Body of pancreas (tissue), 4 donors: ENCODE results near the gene GNG14. TPM values are rescaled to one million over a fixed set of nuclear protein-coding genes. Genes with fewer than 3 reads are reported as not detected.
"Not testable (repeated sequence)": the region's sequence is repeated elsewhere in the genome, so short reads cannot be mapped to it uniquely, and the experiment has no call there.

Experiments
- ATAC-seq: fragments of 150-250 bp; one replicate; pipeline ENCODE4 v1.9.1; 2016
- DNase-seq, 4 donors: peaks; one replicate each; pipeline ENCODE4 v3.0.0-alpha.2; 2019
- H3K27ac ChIP-seq, 4 donors: fragments of 200-600 bp; sonication (generic); 1 replicate in 3 of 4; 2 replicates in 1 of 4; pipeline versions ENCODE4 v1.5.1 to v1.6.1; 2016 to 2019; ENCODE audit warnings: mild to moderate bottlenecking in 1 of 4, mixed read lengths in 1 of 4, moderate library complexity in 1 of 4
- H3K27me3 ChIP-seq, 2 donors: fragments of 200-600 bp; sonication (generic); one replicate each; pipeline ENCODE4 v1.6.0; 2016; ENCODE audit warnings: mild to moderate bottlenecking in 1 of 2
- H3K36me3 ChIP-seq, 2 donors: fragments of 200-600 bp; sonication (generic); replicated peaks in 1 of 2; 2 replicates each; pipeline ENCODE4 v1.5.1; 2016; ENCODE audit warnings: low read depth in 2 of 2; ENCODE audit not compliant: insufficient read depth in 1 of 2
- H3K4me1 ChIP-seq: fragments of 200-600 bp; sonication (generic); one replicate; pipeline ENCODE4 v1.6.0; 2016
- H3K4me3 ChIP-seq, 2 donors: fragments of 200-600 bp; sonication (generic); 1 replicate in 1 of 2; 2 replicates in 1 of 2; pipeline ENCODE4 v1.5.1; 2016 to 2019
- H3K9me3 ChIP-seq, 3 donors: fragments of 200-600 bp; sonication (generic); 1 replicate in 2 of 3; 2 replicates in 1 of 3; pipeline ENCODE4 v1.5.1; 2016
- POLR2A ChIP-seq, 3 donors: fragments of 450-650 bp; IDR thresholded peaks; one replicate each; pipeline ENCODE4 v1.6.1; 2016; ENCODE audit warnings: antibody characterized with exemption in 3 of 3, mild to moderate bottlenecking in 2 of 3
- WGBS, 2 donors: methylation state at CpG; one replicate each; pipeline ENCODE4 v1.1.5; 2017; 5-methylcytosine and 5-hydroxymethylcytosine counted together
- intact Hi-C: fragments of 100-400 bp; cut with DNase I; formaldehyde crosslinking; loops from one replicate; pipeline ENCODE4 v1.15.1; 2023
- total RNA-seq, 2 donors: library from RNA; depleted of rRNA; stranded (reverse); fragments of >200 nt; gene quantifications; one replicate each; pipeline ENCODE4 v1.1.0, GENCODE V29; 2016
- TF ChIP-seq, protein P1 (sequence below), 7 experiments: fragments of 450-650 bp in 4 of 7; fragments of 200-600 bp in 3 of 7; sonication (generic) in 3 of 7; IDR thresholded peaks; one replicate each; pipeline ENCODE4 v1.5.1; 2016 to 2019; ENCODE audit warnings: antibody characterized with exemption in 7 of 7

Gene GNG14
- total RNA-seq, 2 donors from 2014 or later, result not detected

- DNase-seq (no peak), ATAC-seq (peak; percentile 7)
- Histone ChIP-seq H3K4me1 (peaks cover 18% of the 10 kb centered on the region), H3K36me3 (peaks cover 12 to 26% of the 10 kb centered on the region in 2 donors), H3K27ac (no peak overlapping the region), H3K9me3 (no peaks in the 10 kb centered on the region), H3K4me3 (no peak overlapping the region), H3K27me3 (no peaks in the 10 kb centered on the region)
- TF ChIP-seq, protein P1, sequence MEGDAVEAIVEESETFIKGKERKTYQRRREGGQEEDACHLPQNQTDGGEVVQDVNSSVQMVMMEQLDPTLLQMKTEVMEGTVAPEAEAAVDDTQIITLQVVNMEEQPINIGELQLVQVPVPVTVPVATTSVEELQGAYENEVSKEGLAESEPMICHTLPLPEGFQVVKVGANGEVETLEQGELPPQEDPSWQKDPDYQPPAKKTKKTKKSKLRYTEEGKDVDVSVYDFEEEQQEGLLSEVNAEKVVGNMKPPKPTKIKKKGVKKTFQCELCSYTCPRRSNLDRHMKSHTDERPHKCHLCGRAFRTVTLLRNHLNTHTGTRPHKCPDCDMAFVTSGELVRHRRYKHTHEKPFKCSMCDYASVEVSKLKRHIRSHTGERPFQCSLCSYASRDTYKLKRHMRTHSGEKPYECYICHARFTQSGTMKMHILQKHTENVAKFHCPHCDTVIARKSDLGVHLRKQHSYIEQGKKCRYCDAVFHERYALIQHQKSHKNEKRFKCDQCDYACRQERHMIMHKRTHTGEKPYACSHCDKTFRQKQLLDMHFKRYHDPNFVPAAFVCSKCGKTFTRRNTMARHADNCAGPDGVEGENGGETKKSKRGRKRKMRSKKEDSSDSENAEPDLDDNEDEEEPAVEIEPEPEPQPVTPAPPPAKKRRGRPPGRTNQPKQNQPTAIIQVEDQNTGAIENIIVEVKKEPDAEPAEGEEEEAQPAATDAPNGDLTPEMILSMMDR (IDR thresholded peaks at IDR 0.05), result no peak
- no peak for TF ChIP-seq POLR2A (IDR thresholded peaks at IDR 0.05)
- 84 to 85% methylated on average over 12 to 15 of the region's 15 CpGs for WGBS, 2 donors
- intact Hi-C loops, result no loop called here
These were observed 11.9 kb upstream of the GNG14 start for GRCh38 chr19:12675940-12676339.

GRCh38 chr19:12676384-12676792 is 11.4 kb upstream of the GNG14 start:
- Histone ChIP-seq H3K27me3 (no peaks in the 10 kb centered on the region), H3K36me3 (peaks cover 12 to 26% of the 10 kb centered on the region in 2 donors), H3K4me3 (no peak overlapping the region), H3K27ac (no peak overlapping the region), H3K4me1 (peaks cover 18% of the 10 kb centered on the region), H3K9me3 (no peaks in the 10 kb centered on the region)
- 13 to 55% methylated on average over 1 to 4 of the region's 4 CpGs for WGBS, 2 donors
- peak; percentile 82 to 88 (median 85) for DNase-seq
- intact Hi-C loops, result no loop called here
- TF ChIP-seq POLR2A (IDR thresholded peaks at IDR 0.05), result no peak
- TF ChIP-seq, protein P1 (IDR thresholded peaks at IDR 0.05), result peak; percentile 67 to 87 (median 74)
- peak; percentile 58 for ATAC-seq

GRCh38 chr19:12676928-12677327 is 10.9 kb upstream of the GNG14 start:
- H3K36me3 ChIP-seq, result peaks cover 12 to 26% of the 10 kb centered on the region in 2 donors
- no peak overlapping the region for H3K27ac ChIP-seq
- intact Hi-C loops, result no loop called here
- ATAC-seq (no peak), DNase-seq (no peak)
- peaks cover 15% of the 10 kb centered on the region for H3K4me1 ChIP-seq
- 79 to 80% methylated on average over 6 to 8 of the region's 12 CpGs for WGBS, 2 donors
- H3K27me3 ChIP-seq, result no peaks in the 10 kb centered on the region
- no peaks in the 10 kb centered on the region for H3K9me3 ChIP-seq
- no peak for TF ChIP-seq POLR2A (IDR thresholded peaks at IDR 0.05)
- TF ChIP-seq, protein P1 (IDR thresholded peaks at IDR 0.05), result no peak
- no peak overlapping the region for H3K4me3 ChIP-seq

- H3K27ac ChIP-seq, H3K9me3 ChIP-seq, ATAC-seq, H3K4me3 ChIP-seq, H3K27me3 ChIP-seq, intact Hi-C loops, DNase-seq: not testable (repeated sequence)
- H3K4me1 ChIP-seq, result peaks cover 17% of the 10 kb centered on the region
- H3K36me3 ChIP-seq, result peaks cover 12 to 26% of the 10 kb centered on the region in 2 donors
- 80 to 92% methylated on average over 4 to 5 of the region's 5 CpGs for WGBS, 2 donors
These were observed 9.8 kb upstream of the GNG14 start for GRCh38 chr19:12678039-12678438.

DNA sequence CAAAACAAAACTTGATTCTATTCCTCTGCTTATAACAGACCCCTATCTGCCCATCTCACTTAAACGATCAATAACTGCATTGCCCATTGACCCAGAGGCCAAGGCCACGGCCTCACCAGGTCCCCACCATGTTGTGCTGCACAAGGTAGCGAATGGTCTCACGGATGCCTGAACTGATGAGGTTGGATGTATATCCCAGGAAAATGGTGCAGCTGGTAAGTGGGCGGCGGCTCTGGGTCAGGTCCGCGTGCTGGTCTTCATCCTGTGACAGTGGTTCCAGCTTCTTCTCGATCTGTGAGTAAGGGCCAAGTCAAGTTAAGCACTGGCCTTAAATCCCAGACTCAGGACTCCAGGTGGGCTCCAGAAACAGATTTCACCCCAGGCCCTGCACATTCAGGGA is 7.8 kb upstream of the GNG14 start:
- 82 to 87% methylated on average over 9 of the region's 9 CpGs for WGBS, 2 donors
- intact Hi-C loops, result no loop called here
- Histone ChIP-seq H3K4me3 (no peak overlapping the region), H3K36me3 (peaks cover 12 to 19% of the 10 kb centered on the region in 2 donors), H3K27me3 (no peaks in the 10 kb centered on the region), H3K9me3 (no peaks in the 10 kb centered on the region), H3K27ac (no peak overlapping the region), H3K4me1 (peaks cover 17% of the 10 kb centered on the region)
- no peak for TF ChIP-seq POLR2A (IDR thresholded peaks at IDR 0.05)
- TF ChIP-seq, protein P1 (IDR thresholded peaks at IDR 0.05), result no peak
- DNase-seq, result no peak
- ATAC-seq, result no peak
